HG03571 (cell line): ENCODE results near the gene OR2G3.

Source experiments
- ATAC-seq: cut with Tn5 transposase; IDR thresholded peaks from one replicate; pipeline ENCODE4 v1.9.1; 2021; ENCODE audit not compliant: unreplicated experiment

Gene OR2G3

DNA sequence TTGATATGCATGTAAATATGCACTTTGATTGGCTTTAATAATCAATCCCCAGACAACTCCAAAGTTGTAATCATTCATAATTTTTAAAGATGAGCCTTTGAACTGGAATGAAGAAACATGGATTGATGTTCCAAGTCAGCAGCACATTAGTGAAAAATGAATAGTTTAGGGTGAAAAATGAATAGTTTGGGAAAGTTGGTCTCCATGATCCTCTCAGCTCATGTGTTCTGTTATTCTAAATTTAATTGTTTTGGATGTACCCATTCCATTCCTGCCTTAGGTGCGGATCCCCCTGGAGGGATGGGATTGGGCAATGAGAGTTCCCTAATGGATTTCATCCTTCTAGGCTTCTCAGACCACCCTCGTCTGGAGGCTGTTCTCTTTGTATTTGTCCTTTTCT, at the start of gene OR2G3:
Gene OR2G3 (plus strand): TSS at position 301 of the 400 bp plus-strand sequence. CDS start 0 bp downstream, at position 301.
- no peak for ATAC-seq

DNA sequence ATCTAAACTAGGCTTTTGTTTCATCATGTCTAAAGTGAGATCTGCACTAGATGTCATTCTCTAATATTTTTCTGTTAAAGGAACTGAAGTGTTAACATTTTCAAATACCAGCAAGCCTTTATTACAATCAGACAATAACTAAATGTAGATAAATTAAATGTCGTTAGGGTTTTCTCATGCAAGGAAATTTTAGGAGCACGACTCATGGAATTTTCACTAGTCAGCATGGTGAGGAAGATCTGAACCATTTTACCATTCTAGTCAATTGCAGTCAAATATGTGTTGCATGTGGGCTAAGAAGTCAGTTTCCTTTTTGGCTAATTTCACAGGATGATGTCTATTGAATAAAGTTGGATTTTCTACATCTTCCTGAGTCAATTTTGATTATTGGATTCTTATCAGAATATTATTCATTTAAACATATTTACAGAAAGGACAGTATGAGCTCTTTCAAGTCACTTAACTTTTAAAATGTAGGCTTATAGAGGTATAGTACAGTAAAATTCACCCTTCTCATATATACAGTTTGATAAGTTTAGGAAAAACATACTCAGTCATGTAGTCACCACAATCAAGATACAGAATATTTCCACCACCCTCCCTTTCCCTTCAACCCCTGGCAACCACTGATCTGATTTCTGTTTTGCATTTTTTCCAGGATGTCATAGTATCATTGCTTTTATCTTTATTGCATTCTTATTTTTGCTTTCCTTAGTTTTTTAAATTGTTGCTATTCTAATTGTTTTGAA, 47.3 kb upstream of the OR2G3 start:
- ATAC-seq = no peak

DNA sequence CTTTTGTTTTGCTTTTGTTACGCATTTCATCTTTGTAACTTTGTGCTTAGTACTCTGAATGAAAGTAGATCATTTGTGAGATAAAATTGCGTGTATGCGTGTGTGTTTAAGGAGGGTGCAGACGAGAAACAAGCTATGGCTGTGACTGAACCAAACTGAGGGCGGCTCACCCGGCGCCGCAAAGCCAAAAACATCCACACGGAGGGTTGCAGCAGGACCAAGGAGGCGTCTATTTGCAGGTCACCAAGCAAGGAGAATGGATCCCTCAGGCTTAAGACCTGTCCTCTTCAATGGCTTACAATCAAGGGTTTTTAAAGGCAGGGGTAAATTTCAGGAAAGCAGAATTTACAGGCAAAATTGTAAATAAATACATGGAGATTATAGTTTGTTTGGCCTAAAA, 43.7 kb upstream of the OR2G3 start:
- ATAC-seq = no peak

DNA sequence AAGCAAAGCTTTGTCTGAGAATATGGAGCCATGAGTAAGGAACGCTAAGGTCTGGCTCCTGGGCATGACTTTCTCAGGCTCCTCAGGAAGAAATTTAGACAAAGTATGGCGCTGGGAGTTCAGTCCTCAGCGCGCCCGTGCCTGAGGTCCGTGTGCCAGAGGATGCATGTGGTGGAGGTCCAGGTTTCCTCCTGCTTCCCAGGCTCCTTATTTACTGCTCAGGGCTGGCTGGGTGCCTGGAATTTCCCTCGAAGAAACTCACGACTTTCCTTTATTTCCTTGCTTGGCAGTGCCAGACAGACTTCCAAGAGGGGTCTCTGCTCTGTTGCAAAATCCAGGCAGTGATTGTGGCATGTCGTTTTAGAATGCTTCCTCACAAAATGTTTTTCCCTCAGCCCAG, 43.2 kb upstream of the OR2G3 start:
- ATAC-seq = no peak

DNA sequence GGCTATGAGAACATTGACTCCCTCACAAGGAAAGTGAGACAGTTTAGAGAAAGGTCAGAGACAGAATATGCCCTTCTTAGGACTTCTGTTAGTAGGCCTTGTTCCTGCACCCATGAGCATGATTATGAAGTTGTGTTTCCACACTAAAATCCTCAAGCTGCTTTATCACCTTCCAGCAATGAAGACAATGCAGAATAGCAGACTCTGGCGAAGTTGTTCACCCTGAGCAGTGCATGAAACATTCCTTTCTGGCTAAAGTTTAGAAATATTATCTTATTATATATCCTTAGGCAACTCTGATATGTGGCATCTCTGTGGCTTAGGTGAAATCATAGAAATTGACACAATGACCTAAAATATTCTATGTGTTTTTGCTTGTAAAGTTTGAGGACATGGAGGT, 31.1 kb upstream of the OR2G3 start:
- ATAC-seq = no peak

DNA sequence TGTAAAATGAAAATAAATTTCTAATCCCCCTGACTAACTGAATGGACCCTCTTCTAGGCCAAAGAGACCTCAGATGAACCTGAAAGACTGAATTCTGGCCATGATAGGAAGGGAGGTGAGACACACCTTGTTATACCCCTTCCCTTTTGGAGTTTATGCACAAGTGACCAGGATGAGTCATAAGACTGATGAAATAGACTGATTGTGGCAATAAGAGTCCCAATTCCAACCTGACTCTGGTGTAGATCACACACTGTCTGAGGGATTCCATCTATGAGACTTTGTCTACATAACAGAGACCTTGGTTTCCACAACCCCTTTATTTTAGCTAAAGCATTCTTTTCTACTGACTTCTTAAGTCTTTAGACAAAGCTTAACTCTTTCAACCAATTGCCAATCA, 30.7 kb upstream of the OR2G3 start:
- no peak for ATAC-seq

DNA sequence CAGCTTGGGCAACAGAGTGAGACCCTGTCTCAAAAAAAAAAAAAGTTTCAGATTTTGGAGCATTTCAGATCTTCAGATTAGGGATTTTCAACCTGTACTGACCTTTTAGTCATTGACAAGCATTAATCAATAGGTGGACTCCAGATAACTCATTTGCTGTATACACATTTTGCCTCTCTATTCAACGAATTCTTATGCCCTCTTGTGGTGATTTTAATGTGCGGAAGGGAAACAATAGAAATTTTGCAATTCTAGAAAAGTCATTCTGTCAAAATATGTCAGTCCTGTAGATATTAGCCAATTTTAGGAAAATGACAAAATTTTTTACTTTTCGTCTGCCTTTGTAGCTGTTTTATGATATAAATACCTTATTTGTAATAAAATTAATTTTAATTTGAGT, 28.9 kb upstream of the OR2G3 start:
- ATAC-seq = no peak

DNA sequence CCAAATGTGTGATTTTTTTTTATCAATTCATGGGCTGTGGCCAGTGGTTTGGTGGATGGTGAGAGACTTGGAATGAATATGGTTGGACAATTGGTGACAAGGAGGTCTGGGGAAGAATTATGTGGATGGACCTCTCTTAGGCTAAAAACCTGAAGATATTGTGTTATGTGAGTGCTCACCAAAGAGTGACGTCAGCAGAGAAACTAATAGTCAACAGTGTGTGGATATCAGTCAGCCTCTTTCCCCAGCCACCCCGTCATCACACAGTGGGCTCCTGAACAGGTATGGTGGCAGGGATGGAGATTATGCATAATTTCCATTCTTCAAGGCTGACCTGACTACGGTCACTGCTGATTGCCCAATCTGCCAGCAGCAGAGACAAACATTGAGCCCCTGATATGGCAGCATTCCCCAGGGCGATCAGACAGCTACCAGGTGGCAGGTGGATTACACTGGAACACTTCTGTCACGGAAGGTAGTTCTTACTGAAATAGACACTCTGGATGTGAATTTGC, 26.4 kb upstream of the OR2G3 start:
- ATAC-seq = no peak

DNA sequence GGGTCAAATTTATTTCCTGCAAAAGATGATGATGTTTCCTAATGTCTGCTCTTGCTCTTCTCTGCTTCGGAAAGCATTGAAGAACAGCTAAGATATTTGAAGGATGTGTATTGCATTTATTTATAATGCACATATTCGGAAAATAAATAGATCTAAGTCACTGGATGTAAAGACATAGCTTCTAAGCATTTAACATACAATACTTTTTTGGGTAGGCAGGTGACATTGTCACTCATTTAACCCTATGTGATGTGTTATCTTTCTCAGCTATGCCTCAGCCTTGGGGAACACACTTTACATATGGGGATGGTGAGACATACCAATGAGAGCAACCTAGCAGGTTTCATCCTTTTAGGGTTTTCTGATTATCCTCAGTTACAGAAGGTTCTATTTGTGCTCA, 17.3 kb upstream of the OR2G3 start, which contains the start of gene OR2G2:
Gene OR2G2 (plus strand): TSS at position 301 of the 400 bp plus-strand sequence. CDS start 0 bp downstream, at position 301.
- ATAC-seq = no peak

DNA sequence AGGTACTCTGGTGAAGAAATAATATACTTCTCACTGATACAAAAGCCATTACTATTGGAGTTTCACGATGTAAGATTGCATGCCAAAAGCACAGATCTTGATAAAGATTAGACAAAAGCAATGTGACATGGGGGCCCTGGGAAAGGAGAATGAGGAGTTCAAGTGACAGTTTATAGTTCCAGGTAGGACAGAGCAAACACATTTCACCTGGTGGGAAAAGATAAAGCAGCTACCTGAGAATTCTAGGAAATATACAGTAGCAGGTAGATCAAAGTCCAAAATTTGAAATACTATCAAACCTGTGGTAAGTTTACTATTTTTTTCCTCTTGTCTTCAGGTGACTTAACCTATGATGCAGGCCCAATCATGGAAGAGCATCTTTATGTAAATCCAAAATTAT, 8.0 kb downstream of the OR2G3 start:
- no peak for ATAC-seq

DNA sequence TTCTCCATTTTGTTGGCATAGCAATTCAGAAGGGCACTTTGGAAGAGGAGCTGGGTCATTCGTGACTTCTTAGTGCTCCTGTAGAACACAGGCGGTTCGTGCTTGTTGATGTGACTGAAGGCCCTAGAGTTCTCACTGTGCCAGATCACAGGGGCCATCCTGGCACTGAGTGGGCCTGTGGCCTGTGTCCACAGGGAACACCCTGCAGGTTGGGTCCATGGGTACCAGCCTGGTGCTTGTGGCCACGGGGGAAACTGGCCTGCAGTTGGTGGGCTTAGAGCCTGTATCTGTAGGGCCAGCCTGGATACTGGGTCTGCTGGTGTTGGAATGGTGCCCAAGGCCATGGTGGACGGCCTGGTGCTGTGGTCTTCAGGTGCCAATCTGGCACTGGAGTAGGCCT, 9.2 kb downstream of the OR2G3 start:
- ATAC-seq = no peak

DNA sequence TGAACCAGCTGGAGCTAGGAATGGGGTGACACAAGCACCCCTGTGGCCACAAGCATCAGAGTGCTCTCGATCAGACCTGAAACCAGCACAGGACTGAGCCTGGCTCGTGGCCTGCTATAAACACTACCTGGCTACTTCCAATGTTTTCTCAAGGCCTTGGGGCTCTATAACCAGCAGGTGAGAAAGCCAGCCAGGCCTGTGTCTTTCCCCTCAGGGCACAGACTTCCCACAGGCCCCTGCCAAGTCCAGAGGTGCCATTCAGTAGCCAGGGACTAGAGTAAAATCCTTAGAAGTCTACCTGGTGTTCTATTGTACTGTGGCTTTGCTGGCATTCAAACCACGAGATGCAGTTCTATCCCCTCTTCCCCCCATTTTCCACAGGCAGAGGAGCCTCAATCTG, 22.6 kb downstream of the OR2G3 start:
- ATAC-seq = no peak

DNA sequence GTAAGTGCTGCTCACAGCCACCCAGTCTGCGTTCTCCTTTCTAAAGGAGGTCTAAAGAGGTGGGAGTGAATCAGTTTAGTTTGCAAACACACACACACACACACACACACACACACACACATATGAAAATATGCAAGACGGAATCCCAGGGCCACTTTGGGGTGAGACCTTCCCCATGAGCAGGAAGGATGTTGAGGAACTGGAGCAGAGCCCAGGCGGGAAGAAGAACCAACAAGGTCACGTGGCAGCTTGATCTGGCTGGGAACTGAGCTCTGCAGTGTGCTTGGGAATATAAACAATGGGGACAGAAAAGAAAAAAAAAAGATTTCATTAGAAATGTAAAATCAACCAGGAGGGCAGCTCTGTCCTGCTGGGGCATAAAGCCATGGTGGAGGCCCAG, 32.6 kb downstream of the OR2G3 start:
- no peak for ATAC-seq

DNA sequence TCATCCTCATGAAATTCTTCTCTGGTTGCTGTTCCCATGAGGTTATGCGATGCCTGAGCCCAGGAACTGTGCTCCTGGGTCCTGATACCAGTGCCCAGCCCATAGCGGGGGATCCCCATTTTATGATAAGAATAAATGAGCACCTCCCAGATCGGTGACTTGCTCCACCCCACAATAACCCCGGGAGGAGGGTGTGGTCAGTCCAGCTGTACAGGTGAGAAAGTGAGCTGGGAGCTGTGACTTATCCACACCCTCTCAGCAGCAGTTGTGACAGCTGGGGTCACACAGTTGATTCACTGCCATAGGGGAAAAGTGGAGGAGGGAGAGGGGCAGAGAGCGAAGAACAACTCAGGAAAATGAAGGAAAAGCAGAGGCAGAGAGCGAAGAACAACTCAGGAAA, 33.4 kb downstream of the OR2G3 start:
- ATAC-seq = no peak

DNA sequence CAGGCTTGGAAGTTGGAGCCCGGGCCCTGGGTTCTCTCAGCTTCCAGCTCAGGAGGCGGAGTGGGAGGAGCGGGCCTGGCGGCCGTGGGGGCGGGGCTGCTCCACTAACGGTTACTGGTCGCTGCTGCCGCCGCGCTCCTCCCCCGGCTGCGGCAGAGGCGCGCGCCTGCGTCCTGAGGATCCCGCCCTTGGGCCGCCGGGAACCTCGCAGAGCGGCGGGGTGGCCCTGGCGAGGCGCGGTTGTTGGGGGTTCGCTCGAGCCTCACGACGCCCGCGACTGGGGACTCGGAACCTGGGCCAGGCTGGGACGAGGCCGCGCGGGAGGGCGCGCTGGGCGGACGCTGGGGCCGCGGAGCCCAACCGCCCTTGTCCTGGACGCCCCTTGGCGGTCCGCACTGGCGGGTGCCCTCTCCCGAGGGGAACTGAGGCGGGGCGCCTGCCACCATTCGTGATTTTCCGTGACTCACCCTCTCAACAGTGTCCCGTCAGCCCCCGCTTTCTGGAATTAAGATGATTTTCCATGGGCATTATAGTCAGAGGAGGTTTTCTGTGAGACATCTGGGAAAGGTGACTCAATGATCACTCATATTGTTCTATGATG, 34.1 kb downstream of the OR2G3 start:
- no peak for ATAC-seq

DNA sequence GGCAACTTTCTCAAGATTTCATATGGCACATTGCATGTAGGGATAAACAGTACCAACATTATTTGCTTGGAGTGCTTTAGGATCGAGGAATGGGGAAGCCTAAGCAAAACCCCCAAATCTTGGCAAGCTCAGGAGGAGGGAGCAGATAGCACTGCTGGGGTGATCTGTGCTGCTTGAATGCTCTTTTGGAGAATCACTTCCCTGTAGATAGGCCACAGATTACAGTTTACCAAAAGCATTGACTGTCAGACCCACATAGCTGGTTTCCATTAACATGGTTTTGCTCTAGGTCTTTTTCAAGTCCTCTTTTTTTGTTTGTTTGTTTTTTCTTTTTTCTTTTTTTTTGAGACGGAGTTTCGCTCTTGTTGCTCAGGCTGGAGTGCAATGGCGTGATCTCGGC, 37.4 kb downstream of the OR2G3 start:
- no peak for ATAC-seq

DNA sequence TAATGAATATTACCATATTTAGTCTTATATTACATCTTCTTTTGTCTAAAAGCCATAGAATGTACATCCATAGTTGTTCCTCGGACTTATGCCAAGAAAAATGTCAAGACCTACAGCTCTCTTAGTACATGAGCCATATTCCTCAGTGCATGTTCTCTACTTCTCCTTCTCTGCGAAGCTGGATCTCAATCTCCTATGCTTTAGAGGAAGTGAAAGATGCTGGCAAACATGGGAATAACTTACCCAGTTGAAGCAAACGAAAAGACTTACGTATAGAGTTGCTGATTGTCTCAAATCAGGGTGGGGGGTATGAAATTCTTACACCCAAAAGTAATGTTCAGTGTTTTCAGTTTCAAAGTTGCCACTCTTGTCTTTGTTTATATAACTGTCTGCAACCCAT, 41.5 kb downstream of the OR2G3 start:
- ATAC-seq = no peak

DNA sequence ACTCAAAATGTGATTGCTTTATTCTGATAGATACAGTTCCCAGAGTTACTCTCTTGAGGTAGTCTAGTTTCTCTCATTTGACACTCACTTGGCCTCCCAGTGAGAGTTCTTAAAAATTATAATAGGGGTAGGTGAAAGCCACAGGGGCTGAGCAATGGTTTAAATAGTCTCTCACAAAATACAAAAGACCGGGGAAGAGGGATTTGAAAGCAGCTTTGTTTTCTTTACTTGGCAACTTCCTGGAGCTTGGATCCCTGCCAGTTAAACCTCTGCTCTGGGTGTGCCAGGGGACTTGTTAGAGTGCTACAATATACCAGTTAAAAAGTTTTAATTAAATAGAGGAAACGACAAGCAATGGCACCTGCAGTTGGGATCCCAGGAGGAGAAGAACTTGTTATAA, 42.5 kb downstream of the OR2G3 start:
- ATAC-seq = no peak

DNA sequence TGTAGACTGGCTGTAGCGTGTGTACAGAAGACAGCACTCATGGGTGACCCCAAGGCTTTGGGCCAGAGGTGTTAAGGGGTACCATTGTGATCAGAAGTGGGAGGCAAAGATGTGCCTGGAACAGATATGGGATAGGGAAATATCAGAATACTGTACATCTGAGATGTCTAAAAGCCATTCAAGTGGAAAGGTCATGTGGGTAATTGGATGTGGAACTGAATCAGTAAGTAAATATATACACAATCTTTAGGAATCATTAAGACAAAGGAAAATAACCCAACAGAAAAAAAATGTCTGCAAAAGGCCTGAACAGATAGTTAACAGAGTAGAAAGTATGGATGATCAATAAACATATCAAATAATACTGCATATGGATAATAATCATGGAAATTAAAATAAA, 47.7 kb downstream of the OR2G3 start:
- ATAC-seq = no peak
